HG03432 (cell line): ENCODE measurements around the gene FIZ1.
"Not testable (repeated sequence)": the region's sequence is repeated elsewhere in the genome, so short reads cannot be mapped to it uniquely, and the experiment has no call there.

Experiments used
- ATAC-seq: cut with Tn5 transposase; IDR thresholded peaks from one replicate; pipeline ENCODE4 v1.9.1; 2021; ENCODE audit warnings: mild to moderate bottlenecking, moderate library complexity; ENCODE audit not compliant: unreplicated experiment

FIZ1 gene

GRCh38 chr19:55596304-55596703 lies 3.0 kb downstream of the FIZ1 start:
- no peak for ATAC-seq

DNA sequence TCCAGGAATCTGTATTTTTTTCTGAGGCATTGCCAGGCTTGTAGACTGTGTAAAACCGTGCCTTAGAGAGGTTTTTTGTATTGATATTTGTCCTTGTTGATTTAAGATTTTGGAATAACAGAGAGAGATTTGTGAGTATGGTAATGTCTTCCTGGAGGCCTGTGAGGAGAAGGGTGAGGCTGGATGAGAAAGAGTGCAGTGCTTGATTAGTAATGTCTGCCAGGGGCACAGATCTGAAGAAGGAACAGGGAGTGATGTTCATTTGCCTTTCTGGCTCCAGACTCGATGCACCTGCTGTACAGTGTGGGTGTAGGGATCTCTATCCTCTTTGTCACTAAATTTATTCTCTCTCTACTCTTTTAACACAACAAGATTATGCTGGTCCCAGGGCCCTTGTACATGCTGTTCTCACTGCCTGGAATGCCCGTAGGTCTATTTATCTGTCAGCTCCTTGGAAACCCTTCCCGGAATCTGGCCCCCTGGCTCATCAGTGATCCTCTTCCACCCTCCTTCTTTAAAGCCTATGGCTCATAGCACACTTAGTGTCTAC lies 4.2 kb downstream of the FIZ1 start:
- ATAC-seq, result no peak

GRCh38 chr19:55593096-55593772 lies 6.1 kb downstream of the FIZ1 start:
- ATAC-seq, result no peak

DNA sequence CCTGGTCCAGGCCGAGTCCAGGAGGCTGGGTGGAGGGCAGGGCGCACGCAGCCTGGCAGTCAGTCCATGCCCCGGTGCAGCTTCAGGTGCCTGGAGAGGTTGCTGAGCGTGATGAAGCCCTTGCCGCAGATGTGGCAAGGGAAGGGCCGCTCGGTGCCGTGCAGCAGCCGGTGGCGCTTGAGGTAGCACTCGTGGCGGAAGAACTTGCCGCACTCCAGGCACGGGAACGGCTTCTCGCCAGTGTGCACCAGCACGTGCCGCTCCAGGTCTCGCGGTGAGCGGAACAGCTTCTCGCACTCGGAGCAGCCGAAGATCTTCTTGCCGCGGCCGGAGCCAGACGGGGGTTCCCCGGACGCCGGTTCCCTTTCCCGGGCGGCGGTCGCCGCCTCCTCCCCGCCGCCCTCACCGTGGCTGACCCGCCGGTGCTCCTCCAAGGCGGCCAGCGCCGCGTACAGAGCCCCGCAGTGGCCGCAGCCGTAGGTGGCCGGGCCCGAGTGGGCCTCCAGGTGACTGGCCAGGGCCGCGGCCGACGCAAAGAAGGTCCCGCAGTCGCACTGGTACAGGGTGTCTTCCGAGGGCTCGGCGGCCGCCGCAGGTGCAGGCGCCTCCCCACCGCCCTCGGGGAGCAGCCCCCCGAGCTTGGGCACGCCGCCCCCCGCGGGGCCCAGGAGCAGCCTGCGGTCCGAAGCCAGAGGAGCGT lies 6.8 kb downstream of the FIZ1 start:
- no peak for ATAC-seq

- no peak for ATAC-seq
Observed at GRCh38 chr19:55591555-55591954, 7.8 kb downstream of the FIZ1 start.

- ATAC-seq, result no peak
Observed at GRCh38 chr19:55590617-55591016, 8.7 kb downstream of the FIZ1 start.

DNA sequence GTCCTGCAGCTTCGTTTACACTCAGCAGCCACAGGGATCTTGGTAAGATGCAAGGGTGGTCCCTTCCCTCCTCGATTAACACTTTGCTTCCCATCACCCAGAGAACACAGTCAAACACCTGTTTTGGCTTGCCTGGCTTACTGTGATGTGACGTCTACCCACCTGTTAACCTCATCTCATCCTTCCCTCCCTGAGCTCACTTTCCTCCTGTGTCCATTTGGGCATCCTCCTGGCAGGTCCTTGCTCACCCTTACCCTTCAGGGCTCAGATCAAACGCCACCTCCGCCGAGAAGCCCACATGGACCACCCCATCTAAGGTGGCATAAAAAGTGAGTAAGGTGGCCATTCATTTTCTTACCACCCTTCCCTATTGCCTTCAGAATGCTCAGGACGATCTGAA lies 9.2 kb downstream of the FIZ1 start:
- ATAC-seq, result no peak

DNA sequence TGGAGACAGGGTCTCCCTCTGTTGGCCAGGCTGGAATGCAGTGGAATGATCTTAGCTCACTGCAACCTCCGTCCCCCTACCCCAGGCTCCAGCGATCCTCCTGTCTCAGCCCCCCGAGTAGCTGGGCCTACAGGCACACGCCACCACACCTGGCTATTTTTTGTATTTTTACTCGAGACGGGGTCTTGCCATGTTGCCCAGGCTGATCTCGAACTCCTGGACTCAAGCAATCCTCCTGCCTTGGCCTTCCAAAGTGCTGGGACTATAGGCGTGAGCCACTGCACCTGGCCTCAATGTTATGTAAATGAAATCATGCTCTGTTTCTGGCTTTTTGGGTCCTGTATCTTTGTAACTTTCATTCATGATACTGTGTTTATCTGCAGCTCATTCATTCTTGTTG lies 10.6 kb downstream of the FIZ1 start:
- no peak for ATAC-seq

DNA sequence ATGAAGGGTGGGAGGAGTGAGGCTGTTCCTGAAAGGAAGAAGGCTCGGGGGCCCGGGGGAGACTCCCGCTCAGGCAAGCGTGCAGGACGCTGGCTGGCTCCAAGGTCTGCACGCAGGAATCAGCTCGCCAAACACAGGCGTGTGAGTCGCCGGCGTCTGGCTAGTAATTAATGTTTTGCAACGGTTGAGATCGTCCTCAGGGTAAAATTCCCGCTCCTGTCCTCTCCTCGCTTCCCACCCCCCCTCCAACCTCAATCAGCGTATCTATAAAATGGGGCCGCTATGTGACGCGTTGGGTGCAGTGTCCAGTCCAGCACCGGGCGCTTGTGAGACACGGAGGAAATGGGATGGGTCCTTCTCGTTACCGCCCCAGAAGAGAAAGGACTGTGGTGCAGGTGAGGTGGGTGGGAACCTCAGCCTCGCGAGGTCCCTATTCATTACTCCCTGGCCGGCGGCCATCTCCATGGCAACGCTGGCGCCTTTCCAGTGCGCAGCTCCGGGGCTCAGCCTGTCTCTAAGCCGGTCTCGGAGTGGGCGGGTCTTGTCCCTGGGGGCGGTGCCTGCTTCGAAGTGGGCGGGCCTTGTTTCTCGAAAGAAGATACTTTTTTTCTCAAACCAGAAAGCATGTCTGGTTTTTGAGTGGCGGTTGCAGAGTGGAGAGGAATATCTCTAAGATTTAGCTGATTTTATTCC lies 12.2 kb downstream of the FIZ1 start:
- ATAC-seq, result peak; percentile 78

DNA sequence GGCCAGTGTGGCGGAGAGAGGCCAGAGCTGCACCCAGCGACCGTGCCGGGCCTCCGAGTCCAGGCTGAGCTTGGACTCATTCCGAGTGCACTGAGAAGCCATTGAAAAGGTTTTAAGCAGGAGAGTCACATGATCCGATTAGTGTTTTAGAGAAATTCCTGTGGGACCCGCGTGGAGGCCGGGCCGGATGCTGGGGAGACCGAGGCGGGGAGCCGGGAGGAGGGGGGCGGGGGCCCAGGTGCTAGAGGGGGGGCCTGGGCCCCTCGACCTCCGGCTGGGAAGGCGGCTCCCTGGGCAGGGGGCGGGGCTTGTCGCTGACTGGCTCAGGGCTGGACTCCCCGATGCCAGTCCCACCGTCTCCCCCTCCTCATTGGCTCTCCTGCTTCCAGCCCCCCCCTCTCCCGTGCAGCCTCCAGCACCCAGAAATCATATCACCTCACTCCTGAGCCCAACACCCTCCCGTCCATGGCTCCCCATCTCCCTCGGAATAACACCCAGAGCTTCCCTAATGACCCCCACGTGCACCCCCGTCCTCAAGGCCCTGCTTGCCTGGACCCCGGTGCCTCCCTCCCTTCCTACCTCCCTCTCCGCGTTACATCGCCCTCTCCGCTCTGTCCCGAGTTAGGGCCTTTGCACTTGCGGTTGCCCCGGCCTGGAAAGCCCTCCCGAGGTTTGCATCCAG lies 13.5 kb downstream of the FIZ1 start:
- no peak for ATAC-seq

- ATAC-seq, result no peak
Observed at GRCh38 chr19:55584871-55585270, 14.4 kb downstream of the FIZ1 start.

GRCh38 chr19:55583897-55584296 lies 15.4 kb downstream of the FIZ1 start:
- ATAC-seq, result not testable (repeated sequence)

DNA sequence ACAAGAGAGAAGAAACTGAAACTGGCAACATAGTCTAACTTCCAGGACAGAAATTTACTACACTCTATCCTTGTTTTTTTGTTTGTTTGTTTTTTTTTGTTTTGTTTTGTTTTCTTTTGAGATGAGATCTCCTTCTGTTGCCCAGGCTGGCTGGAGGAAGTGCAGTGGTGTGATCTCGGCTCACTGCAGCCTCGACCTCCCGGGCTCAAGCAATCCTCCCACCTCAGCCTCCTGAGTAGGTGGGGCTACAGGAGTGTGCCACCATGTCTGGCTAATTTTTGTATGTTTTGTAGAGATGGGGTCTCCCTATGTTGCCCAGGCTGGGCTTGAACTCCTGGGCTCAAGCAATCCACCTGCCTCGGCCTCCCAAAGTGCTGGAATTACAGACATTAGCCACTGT lies 17.0 kb downstream of the FIZ1 start:
- not testable (repeated sequence) for ATAC-seq

GRCh38 chr19:55581823-55582223 lies 17.5 kb downstream of the FIZ1 start:
- ATAC-seq, result no peak

- ATAC-seq, result no peak
Observed at GRCh38 chr19:55581145-55581822, 18.0 kb downstream of the FIZ1 start.

DNA sequence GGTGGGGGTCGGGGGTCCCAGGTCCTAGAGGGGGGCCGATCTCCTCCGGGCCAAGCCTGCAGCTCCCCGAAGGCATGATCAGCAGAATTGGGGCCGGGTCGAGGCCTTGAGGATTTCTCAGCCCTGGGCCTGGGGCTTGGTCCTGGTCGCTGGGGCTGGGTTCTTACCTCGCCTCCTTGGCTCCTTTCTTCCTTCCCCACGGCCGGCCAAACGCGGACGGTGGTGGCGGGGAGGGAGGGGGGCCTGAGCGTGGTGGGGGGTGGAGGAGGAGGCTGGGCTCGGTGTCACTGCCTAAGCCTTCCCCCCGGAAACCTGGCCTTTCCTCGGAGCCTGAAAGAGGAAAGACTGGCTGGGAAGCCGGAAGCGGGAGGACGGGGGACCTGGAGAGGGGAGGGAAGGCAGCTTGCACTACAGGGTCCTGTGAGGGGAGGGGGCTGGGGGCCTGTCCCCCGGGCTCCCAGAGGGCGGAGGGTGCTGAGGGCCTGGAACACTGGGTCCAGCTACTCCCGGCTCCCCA lies 18.6 kb downstream of the FIZ1 start, which contains the start of gene ZNF579:
Gene ZNF579 (minus strand): TSS at position 221 of the 517 bp plus-strand sequence. CDS start 1,209 bp downstream, outside the sequence.
- ATAC-seq, result no peak

- no peak for ATAC-seq
Observed at GRCh38 chr19:55579766-55580621, 19.3 kb downstream of the FIZ1 start.

- no peak for ATAC-seq
Observed at GRCh38 chr19:55578761-55579747, 20.3 kb downstream of the FIZ1 start.
